ENCODE measurements around the gene SNRPA. TPM values are rescaled to one million over a fixed set of nuclear protein-coding genes. Genes with fewer than 3 reads are reported as not detected.

The SNRPA gene
- total and polyA plus RNA-seq, 2 of the 13 experiments (the other 11 are each of a cell fraction or from before 2014, with no cell fraction given): 59.6 to 162 TPM

DNA sequence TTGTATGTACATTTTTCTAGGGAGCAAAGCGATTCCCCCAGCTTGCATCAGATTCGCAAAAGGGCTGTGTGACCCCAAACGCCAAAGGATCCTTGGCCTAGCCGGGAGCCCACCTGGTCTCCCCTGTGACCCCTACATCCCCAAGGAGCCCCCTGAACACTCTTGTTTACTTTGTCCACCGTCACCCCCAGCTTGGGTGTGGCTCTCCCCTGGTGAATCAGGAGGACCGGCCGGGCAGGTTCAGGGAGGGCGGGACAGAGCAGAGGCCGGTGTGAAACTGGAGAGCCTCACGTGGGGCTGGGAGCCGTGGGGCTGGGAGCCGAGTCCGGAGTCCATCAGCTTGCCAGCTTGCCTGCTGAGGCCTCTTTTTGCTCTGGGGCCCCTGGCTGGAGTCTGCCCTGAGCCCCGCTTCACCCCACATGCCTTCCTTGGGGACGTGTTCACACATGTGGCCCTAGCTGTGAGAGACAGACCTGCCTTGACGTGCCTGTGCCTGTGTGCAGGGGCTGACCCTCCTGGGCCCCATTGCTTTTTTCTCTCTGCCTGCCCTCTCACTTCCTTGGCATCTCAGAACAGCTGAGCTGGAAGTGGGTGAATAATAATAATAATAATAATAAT is 32.1 kb upstream of the SNRPA start (continued):
- TF ChIP-seq ZNF614 (CRISPR knock-in tag; IDR thresholded peaks at IDR 0.05; ENCODE audit: borderline replicate concordance) (peak; percentile 41; the same call in 1 of the 2 replicates), SAP130 (CRISPR knock-in tag; IDR thresholded peaks at IDR 0.05; ENCODE audit: low read depth) (peak; percentile 91), TBX3 (IDR thresholded peaks at IDR 0.05; ENCODE audit: borderline replicate concordance) (peak; percentile 46; the same call in 1 of the 2 replicates), ZFP1 (CRISPR knock-in tag; IDR thresholded peaks at IDR 0.05) (no peak), RFX5 (IDR thresholded peaks at IDR 0.05; ENCODE audit: low read depth, low read length) (no peak), ZNF12 (CRISPR knock-in tag; IDR thresholded peaks at IDR 0.05) (no peak), MATR3 (CRISPR knock-in tag; IDR thresholded peaks at IDR 0.05) (no peak), PITX1 (CRISPR knock-in tag; IDR thresholded peaks at IDR 0.05) (peak; percentile 59; the same call in 1 of the 2 replicates), MED1 (CRISPR knock-in tag; IDR thresholded peaks at IDR 0.05) (peak; percentile 67), NONO (IDR thresholded peaks at IDR 0.05) (no peak), NONO (CRISPR knock-in tag; conservative IDR thresholded peaks at IDR 0.05) (peak; percentile 68; the same call in 1 of the 2 replicates), EP300 (IDR thresholded peaks at IDR 0.05; ENCODE audit: low read depth in 2 of 2, low read length in 2 of 2) (peak in 1 of 2 experiments; percentile 63; a peak in 1 of 4 replicates), EP300 (CRISPR knock-in tag; IDR thresholded peaks at IDR 0.05; ENCODE audit: borderline replicate concordance) (no peak), SMAD1 (CRISPR knock-in tag; IDR thresholded peaks at IDR 0.05; ENCODE audit: borderline replicate concordance, low read depth) (no peak), TAF15 (IDR thresholded peaks at IDR 0.05; ENCODE audit: low read depth, low read length, poor library complexity, severe bottlenecking) (no peak), CHD2 (IDR thresholded peaks at IDR 0.05; ENCODE audit: low read depth, low read length) (no peak), ZBTB7B (CRISPR knock-in tag; IDR thresholded peaks at IDR 0.05) (peak; percentile 61; the same call in 1 of the 2 replicates), ZFAT (CRISPR knock-in tag; conservative IDR thresholded peaks at IDR 0.05) (no peak), ZNF354B (CRISPR knock-in tag; IDR thresholded peaks at IDR 0.05) (no peak), MLLT10 (CRISPR knock-in tag; IDR thresholded peaks at IDR 0.05) (no peak), SSRP1 (CRISPR knock-in tag; IDR thresholded peaks at IDR 0.05) (no peak), TBX2 (CRISPR knock-in tag; IDR thresholded peaks at IDR 0.05; ENCODE audit: borderline replicate concordance) (peak; percentile 93), PRPF4 (IDR thresholded peaks at IDR 0.05; ENCODE audit: low read depth, low read length, poor library complexity, severe bottlenecking) (no peak), ELF1 (CRISPR knock-in tag; IDR thresholded peaks at IDR 0.05) (no peak), FOXK2 (IDR thresholded peaks at IDR 0.05) (no peak)
- TF ChIP-seq, protein P1, sequence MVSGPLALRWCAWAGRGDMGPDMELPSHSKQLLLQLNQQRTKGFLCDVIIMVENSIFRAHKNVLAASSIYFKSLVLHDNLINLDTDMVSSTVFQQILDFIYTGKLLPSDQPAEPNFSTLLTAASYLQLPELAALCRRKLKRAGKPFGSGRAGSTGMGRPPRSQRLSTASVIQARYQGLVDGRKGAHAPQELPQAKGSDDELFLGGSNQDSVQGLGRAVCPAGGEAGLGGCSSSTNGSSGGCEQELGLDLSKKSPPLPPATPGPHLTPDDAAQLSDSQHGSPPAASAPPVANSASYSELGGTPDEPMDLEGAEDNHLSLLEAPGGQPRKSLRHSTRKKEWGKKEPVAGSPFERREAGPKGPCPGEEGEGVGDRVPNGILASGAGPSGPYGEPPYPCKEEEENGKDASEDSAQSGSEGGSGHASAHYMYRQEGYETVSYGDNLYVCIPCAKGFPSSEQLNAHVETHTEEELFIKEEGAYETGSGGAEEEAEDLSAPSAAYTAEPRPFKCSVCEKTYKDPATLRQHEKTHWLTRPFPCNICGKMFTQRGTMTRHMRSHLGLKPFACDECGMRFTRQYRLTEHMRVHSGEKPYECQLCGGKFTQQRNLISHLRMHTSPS (CRISPR knock-in tag; IDR thresholded peaks at IDR 0.05; ENCODE audit: low read depth): peak; percentile 65
- TF ChIP-seq, protein P2, sequence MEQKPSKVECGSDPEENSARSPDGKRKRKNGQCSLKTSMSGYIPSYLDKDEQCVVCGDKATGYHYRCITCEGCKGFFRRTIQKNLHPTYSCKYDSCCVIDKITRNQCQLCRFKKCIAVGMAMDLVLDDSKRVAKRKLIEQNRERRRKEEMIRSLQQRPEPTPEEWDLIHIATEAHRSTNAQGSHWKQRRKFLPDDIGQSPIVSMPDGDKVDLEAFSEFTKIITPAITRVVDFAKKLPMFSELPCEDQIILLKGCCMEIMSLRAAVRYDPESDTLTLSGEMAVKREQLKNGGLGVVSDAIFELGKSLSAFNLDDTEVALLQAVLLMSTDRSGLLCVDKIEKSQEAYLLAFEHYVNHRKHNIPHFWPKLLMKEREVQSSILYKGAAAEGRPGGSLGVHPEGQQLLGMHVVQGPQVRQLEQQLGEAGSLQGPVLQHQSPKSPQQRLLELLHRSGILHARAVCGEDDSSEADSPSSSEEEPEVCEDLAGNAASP (CRISPR knock-in tag; IDR thresholded peaks at IDR 0.05; ENCODE audit: borderline replicate concordance): peak; percentile 68; the same call in 1 of the 2 replicates
- TF ChIP-seq, protein P3, sequence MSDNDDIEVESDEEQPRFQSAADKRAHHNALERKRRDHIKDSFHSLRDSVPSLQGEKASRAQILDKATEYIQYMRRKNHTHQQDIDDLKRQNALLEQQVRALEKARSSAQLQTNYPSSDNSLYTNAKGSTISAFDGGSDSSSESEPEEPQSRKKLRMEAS (IDR thresholded peaks at IDR 0.05): peak; percentile 86; the same call in 1 of the 2 replicates
- TF ChIP-seq, protein P4, sequence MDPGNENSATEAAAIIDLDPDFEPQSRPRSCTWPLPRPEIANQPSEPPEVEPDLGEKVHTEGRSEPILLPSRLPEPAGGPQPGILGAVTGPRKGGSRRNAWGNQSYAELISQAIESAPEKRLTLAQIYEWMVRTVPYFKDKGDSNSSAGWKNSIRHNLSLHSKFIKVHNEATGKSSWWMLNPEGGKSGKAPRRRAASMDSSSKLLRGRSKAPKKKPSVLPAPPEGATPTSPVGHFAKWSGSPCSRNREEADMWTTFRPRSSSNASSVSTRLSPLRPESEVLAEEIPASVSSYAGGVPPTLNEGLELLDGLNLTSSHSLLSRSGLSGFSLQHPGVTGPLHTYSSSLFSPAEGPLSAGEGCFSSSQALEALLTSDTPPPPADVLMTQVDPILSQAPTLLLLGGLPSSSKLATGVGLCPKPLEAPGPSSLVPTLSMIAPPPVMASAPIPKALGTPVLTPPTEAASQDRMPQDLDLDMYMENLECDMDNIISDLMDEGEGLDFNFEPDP (CRISPR knock-in tag; conservative IDR thresholded peaks at IDR 0.05): no peak

Measured in HepG2 (cell line).